Heart left ventricle (tissue), 13 donors: ENCODE measurements around the gene NUP54.

Experiments used
- POLR2A ChIP-seq, 2 donors: fragments of 450-650 bp; IDR thresholded peaks; one replicate each; pipeline ENCODE4 v1.6.1; 2017; ENCODE audit warnings: antibody characterized with exemption in 2 of 2, mild to moderate bottlenecking in 2 of 2, moderate library complexity in 2 of 2
- TF ChIP-seq, protein P1 (sequence below), 12 donors: fragments of 200-600 bp; sonication (generic) in 4 of 12; IDR thresholded peaks; one replicate each; pipeline versions ENCODE4 v1.5.0 to v1.8.0; 2018 to 2022; ENCODE audit warnings: antibody characterized with exemption in 12 of 12, mild to moderate bottlenecking in 5 of 12
- donor health status: ischemic (EF 13 %, LVEDD 7.1; RV severe dilation, severe dysfunction).
- donor health status: DM: no; HTN: yes; CAD: no.
- donor health status: DM: no; HTN: no; CAD: no.
- donor health status: ischemic (EF 25% LVEDD 6.9; RV normal size, moderate dysfunction).
- donor health status: ischemic (EF 25% LVEDD 5.7; RV mildly dilated, moderate dysfunction).
- donor health status: ischemic (EF 35%, LVEDD 5.7; RV mildly dilated, moderate dysfunction).
- donor health status: nonischemic (EF 11% LVEDD 7.7; RV severe dilation, severe dysfunction).
- donor health status: DM: yes; HTN: yes; CAD: no.
- donor health status: PGD.
- donor health status: ischemic (EF 29% LVEDD 5.4; RV normal size, mild dysfunction).
- donor health status: nonischemic (EF 23%, LVEDD 6.1; RV moderate dilation, normal function).

DNA sequence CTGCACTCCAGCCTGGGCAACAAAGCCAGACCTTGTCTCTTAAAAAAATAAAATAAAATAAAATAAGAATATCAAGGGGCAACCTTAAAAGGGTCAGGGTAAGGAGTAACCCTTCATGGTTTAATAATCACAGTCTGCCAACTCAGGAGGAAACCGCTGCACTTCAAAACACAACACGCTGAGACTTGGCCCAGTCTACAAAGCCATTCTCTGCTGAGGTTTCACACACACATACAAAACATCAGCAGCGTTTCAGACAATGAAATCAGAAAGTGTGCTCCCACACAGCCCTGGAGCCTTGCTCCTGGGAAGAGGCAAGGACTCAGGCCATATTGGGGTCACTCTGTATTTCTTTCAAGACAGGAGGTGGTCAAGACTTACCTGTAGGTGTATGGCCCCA, 47.1 kb upstream of the NUP54 start:
- TF ChIP-seq, protein P1, sequence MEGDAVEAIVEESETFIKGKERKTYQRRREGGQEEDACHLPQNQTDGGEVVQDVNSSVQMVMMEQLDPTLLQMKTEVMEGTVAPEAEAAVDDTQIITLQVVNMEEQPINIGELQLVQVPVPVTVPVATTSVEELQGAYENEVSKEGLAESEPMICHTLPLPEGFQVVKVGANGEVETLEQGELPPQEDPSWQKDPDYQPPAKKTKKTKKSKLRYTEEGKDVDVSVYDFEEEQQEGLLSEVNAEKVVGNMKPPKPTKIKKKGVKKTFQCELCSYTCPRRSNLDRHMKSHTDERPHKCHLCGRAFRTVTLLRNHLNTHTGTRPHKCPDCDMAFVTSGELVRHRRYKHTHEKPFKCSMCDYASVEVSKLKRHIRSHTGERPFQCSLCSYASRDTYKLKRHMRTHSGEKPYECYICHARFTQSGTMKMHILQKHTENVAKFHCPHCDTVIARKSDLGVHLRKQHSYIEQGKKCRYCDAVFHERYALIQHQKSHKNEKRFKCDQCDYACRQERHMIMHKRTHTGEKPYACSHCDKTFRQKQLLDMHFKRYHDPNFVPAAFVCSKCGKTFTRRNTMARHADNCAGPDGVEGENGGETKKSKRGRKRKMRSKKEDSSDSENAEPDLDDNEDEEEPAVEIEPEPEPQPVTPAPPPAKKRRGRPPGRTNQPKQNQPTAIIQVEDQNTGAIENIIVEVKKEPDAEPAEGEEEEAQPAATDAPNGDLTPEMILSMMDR (IDR thresholded peaks at IDR 0.05) = no peak
- no peak for TF ChIP-seq POLR2A (IDR thresholded peaks at IDR 0.05)
